ENCODE results near the gene GNPDA2.

The GNPDA2 gene

DNA sequence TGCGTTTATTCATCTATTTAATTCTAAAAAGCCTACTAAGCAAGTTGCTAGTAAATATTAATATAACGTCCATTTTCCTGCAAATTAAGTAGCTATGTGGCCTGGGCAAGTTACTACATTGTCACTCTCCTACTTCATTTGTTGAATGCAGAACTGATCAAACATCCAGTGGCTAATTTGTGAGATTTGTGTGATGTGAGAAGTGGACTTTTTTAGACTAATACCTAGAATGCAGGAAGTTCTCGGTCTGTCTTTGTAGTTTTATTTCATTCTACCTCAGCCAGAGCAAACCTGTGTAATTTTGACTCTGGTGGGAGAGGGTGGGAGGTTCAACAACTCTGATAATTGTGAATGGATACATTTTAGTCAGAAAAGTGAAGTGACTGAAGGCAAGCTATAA is 47.3 kb downstream of the GNPDA2 start:
- no peak for DNase-seq (ENCODE audit: low read depth, low spot score)

DNA sequence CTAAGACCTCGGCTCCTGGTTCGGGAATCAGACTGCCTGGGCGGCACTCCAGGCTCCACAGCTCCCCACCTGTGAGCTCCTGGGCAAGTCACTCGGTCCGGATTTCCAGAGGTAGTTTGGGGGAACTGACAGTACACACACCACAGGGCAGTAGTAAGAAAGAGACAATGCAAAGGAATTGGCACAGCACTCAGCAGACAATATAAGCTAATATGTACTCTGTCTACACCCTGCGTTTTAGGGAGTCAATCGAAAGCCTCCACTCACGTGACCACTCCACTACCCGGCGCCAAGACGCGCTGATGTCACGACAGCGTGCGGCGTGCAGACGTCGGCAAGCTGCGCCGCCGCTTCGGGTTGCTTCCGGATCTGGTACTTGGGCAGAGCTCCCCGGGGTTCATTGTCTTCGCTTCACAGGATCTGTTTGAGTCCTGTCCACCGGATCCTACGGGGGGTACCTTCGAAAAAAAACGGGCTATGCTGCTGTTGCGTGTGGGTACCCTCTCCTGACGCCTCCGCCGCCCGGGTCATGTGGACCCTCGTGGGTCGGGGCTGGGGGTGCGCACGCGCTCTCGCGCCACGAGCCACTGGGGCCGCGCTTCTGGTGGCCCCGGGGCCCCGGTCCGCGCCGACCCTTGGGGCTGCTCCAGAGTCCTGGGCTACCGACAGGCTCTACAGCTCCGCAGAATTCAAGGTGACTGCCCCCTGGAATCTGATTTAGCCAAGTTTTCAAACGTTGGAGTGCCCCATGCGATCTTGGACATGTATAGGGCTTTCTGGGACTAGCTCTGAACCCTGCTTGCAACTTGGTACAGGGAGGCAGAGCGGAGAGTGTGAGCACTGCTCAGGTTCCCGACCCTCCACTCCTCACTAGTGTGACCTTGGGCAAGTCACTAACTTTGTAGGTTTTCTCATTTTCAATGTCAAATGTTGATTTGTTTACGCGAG is 48.0 kb downstream of the GNPDA2 start, which contains the start of gene GUF1:
Gene GUF1 (plus strand): TSS at position 327 of the 948 bp plus-strand sequence. CDS start 203 bp downstream, at position 530.
- peak; percentile 97 for DNase-seq (ENCODE audit: low read depth, low spot score)

DNA sequence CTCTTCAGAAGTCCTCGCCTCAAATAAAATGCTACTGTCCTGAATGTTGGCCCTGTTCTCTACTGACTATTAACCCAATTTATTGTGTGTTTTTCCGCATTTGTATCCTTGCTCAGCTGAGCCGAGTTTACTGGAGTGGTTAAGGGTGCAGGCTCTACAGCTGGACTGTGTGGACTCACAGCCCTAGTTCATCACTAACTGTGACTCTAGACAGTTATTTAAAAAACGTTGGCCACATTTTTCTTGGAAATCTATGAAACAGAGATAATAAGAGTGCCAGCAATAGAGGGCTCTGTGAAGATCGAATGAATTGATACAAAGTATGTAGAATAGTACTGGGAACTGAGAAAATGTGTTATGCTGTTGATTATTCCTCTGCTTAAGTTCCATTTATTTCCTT is 51.0 kb downstream of the GNPDA2 start:
- no peak for DNase-seq (ENCODE audit: low read depth, low spot score)

DNA sequence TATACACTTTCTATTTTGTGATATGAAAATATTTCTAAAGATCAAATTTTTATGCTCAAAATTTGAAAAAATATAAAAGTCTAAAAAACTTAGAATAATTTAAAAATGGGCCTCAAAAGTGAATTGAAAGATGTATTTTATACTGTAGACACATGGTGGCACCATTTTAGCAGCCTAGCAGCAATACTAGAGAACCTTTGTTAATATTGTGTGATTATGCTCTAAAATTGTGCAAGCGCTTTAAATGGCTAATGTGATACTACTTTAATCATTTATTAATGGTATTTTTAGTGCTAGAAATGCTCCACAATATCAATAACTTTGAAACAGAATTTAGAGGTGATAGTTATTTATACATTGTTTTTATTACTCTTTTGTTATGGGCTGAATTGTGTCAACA is 51.9 kb downstream of the GNPDA2 start:
- no peak for DNase-seq (ENCODE audit: low read depth, low spot score)

DNA sequence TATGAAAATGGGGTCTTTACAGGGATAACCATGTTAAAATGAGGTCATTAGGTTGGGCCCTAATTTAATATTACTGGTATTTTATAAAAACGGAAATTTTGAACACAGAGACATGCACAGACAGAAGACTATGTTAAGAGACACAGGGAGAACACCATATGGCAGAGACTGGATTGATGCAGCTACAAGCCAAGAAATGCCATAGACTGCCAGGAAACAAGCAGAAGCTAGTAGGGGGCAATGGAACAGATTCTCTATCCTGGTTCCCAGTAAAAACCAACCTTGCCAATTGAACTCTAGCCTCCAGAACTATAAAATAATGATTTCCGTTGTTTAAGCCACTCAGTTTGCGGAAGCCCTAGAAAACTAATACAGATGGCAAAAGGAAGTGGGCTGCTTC is 54.7 kb downstream of the GNPDA2 start:
- DNase-seq (ENCODE audit: low read depth, low spot score) = no peak

DNA sequence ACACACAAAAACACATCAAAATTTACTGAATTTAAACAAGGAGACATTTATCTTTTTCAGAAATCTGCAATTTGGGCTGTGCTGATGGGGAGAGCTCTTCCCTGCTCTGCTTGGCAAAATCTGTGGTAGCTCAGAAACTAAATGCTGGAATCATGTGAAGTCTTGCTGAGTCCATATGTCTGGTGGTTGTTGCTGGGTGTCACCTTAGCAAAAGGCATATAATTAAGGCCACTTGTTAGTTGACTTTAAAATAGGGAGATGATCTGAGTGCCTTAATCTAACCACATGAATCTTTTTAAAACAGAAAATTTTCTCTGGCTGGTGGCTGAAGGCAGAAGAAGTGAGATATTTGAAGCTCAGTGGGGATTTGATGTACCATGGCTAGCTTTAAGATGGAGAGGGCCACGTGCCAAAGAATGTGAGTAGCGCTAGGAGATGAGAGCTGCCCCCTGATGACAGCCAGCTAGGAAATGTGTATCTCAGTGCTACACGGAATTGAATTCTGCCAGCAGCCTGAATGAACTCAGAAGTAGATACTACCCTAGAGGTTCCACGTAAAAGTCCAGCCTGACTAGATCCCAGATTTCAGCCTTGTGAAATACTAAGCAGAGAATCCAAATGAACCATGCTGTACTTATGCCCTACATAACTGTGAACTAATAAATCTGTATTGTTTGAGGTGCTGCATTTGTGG is 55.7 kb downstream of the GNPDA2 start:
- DNase-seq (ENCODE audit: low read depth, low spot score) = no peak

DNA sequence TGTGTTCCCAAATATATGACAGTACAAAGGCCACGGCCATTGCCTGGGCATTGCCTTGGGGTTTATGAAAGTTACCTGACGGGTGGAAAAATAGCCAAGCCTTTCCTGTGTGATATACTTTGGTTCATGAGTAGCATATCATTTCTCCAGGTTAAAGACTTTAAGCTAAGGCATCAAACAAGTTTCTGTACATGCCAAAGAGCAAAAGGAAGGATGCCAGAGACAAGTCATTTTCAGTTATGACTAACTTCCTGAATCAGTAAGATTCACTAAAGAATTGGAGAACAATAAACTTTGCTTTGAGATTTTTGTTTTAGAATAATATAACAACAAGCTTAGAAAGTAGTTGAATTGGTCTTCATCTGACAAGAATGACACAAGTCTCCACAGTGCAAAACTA is 57.8 kb downstream of the GNPDA2 start:
- no peak for DNase-seq (ENCODE audit: low read depth, low spot score)

DNA sequence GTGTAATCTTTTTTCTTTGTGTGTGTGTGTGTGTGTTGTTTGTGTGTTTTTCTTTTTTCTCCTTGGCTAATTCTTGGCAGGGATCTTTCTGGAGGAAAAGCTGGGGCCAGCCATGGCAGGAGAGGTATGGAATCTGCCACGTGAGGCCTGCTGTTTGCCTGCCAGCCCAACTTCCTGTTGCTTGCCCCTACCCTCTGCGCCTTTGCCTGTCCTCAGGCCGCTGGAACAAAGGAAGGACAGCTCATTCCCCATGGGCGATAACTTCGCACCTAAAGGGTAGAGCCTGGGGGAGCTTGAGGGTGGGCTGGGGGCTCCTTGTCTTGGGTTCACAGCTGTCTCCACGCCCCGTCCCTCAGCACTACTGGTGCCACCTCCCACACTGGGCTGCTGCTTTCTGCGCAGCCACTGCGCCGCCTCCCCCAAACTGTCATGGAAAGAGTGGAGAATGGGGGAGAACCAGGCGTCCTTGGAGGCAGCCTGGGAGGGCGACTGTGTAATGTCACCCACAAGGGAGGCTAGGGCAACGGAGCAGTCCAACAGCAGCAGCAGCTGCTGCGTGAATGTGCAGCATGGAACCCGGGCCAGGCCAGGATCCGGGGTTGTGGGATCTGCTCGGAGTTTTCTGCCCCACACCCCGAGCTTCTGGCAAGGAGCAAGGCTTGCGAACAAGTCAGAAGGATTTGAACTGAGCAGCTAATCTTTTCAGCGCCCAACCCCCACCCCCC is 62.7 kb downstream of the GNPDA2 start:
- DNase-seq (ENCODE audit: low read depth, low spot score) = no peak

DNA sequence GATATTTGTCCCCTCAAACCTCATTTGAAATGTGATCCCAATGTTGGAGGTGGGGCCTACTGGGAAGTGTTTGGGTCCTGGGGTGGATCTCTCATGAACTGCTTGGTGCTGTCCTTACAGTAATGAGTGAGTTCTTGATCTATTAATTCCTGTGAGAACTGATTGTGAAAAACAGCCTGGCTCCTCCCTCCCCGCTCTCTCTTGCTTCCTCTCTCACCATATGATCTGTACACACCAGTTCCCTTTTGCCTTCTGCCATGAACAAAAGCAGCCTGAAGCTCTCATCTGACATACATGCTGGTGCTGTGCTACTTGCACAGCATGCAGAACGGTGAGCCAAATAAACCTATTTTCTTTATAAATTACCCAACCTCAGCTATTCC is 63.7 kb downstream of the GNPDA2 start:
- no peak for DNase-seq (ENCODE audit: low read depth, low spot score)

DNA sequence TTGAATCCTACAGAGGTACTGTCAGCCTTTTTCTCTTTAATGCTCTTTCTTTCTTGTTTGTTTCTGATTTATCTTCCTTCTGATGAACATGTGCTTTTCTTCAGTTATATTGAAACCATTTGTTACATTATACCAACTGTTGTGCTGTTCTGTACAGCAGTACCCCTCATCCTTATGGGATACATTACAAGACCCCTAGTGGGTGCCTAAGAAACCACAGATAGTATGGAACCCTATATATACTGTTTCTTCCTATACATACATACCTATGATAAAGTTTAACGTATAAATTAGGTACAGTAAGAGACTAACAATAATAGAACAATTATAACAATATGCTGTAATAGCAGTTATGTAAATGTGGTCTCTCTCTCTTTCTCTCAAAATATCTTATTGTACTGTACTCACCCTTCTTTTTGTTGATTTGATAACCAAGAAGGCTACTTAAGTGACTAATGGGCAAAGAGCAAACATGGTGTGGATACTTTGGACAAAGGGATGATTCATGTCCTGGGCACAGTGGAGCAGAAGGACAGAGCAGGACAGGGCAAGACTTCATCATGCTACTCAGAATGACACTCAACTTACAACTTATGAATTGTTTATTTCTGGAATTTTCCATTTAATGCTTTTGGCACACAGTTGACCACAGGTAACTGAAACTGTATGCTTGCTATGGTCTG is 64.3 kb downstream of the GNPDA2 start:
- DNase-seq (ENCODE audit: low read depth, low spot score) = no peak

DNA sequence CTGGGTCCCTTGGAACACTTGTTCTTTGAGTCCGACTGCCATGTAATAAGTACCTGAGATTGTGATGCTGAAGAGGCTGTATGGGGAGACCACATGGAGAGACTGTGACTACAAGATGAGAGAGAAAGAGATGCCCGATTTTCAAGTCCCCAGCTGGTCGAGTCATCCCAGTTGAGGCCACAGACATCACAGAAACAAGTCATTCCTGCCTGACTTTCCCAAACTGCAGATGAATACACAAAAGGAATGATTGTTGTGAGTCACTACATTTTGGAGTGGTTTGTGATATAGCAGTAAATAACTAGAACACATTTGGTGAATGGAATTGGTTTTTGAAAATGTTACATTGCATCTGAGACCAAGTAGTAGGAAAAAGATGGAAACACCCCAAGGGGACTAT is 66.0 kb downstream of the GNPDA2 start:
- no peak for DNase-seq (ENCODE audit: low read depth, low spot score)

DNA sequence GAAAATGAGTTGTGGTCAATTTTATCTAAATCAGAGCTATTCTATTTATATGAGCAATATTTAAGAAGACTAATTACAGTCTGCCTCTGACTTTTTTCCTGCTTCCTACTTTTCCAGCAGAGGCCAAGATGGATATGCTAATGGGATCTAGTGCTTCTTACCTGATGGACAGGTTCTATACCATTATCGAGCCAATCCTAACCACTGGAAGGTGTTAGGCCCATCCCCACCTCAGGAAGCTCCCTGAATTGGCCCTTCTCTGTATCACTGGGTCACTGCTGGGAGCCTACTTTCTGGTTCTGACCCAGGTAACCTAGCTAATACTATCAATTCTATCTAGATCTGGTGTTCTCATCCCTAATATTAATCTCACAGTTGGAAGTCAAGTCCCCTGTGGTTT is 74.4 kb downstream of the GNPDA2 start:
- DNase-seq (ENCODE audit: low read depth, low spot score) = no peak

Data from astrocyte of the hippocampus (primary cell).